Activated CD4-positive, CD25-positive, alpha-beta regulatory T cell (primary cell): Measurements from ENCODE around the gene FAM151A.

Source experiments
- DNase-seq, 4 experiments: peaks; one replicate each; lab custom pipeline; 2025; lab: John Stamatoyannopoulos, UW

The FAM151A gene

DNA sequence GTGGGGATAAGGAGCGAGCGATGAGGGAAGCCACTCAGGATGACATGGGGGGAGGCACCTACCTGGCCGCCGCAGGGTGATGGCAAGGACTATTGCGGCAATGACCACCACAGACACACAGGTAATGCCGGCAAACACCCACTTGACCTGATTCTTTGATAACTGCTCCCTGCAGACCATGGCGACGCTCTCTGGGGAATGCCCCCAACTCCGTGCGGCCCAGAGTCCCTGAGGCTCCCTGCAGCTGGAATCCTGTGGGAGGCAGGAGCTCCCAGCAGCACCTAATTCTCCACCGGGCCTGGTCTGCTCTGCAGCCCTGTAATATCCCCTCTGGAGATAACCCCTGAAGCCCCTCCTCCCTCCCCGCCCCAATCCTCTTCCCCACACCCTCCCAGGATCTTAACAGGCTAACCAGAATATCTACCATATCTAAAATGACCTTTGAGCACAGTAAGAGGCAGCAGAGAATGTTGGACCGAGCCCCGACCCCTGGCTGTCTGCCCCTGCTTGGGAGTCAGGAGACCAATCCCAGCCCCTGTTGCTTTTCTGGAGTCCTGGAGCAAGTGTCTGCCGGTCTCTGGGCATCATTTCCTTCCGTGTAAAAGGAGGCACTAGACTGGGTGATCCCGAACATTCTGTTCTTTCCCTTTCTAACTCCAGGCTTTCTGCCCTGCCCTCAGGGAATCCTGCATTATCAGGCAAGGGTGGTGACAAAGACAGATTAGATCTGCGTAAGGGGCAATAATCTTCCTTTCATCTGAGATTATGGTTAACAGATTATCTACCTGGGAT, at the start of gene FAM151A:
TSS of gene FAM151A (minus strand) at position 310 of the 792 bp plus-strand sequence. CDS start at position 180, 130 bp downstream.
- no peak for DNase-seq

DNA sequence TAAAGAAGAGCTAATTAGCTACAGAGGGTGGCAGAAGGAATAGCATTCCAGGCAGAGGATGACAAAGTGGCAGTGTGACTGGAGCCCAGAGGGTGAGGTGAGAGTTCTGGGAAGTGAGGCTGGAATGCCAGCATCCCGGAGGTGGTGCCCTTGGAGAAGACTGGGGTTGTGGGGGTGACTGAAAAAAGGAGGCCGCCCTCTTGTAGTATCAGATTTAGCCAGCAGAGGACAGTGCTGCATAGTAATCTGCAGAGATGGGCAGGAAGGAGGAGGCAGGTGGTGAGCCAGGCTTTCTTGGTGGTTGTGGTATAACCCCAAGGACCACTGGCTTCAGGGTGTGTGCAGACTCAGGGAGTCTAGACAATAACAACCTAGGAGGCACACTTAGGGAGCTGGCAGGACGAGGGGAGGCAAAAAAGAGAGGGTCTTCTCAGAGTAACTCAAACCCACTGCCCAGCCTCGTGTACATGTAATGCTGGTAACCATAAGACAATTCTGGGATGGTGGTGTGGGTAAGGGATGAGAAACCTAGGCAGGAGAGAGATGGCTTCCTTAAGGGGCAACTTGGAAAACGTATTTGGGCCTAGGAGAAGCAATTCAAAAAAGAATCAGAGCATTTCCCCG, 48.8 kb upstream of the FAM151A start:
- DNase-seq = peak; percentile 10 to 44 (median 32)

DNA sequence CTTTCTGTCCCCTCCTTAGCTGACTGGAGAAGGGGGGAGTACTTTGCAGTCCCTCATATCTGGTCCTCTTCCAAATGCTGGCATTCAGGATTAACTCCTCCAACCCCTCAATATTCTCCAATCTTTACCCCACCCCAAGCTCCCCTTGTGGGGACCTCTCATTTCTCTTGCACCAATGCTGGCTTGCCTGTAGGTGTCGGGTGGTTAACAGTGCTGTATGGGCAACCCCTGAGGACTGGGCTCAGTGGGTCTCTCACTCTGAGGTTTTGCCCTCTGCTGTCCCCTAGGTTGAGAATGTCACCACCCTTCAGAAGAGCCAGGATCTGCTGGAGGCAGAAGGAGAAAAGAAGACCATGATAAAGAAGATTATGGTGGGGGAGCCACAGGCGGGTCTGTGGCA, 45.2 kb upstream of the FAM151A start:
- no peak for DNase-seq

DNA sequence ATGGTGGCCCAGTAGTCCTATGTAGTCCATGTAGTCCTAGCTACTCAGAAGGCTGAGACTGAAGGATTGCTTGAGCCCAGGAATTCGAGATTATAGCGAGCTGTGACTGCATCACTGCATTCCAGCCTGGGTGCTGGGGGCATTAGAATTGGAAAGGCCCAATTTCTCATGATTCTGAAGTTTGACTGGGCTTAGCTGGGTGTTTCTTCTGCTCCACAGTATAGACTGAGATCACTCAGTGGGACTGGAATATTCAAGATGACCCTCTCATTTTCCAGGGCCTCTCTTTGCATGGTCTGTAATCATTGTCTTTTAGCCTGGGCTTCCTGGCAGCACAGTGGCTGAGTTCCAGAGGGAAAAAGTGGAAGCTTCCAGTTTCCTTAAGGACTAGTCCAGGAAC, 44.5 kb upstream of the FAM151A start:
- DNase-seq = no peak

DNA sequence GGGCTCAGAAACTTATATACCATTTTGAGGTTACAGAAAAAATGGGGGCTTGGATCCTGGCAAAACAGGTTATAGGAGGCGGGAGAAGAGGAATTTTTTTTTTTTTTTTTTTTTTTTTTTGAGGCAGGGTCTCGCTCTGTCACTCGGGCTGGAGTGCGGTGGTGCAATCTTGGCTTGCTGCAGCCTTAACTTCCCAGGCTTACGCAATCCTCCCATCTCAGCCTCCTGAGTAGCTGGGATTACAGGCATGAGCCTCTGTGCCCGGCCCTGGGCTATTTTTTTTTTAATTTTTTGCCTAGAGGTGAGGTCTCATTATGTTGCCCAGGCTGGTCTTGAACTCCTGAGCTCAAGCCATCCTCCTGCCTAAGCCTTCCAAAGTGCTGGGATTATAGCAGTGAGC, 43.0 kb upstream of the FAM151A start:
- no peak for DNase-seq

DNA sequence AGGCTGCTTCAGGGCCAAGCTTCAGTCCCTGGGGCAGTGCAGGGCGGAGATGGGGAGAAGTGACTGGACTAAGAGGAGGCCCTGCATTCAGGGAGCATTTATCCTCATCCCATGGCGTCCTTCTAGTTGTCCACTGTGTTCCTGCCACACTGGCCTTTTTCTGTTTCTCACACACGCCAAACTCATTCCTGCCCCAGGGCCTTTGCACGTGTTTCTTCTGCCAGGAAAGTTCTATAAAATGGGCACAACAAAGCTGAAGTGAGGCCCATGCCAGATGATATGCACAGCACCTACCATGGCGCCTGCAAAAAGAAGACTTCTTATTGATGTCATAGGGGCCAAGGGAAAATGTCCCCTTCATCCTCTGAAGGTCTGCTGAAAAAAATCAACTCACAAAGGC, 42.5 kb upstream of the FAM151A start:
- DNase-seq = no peak

DNA sequence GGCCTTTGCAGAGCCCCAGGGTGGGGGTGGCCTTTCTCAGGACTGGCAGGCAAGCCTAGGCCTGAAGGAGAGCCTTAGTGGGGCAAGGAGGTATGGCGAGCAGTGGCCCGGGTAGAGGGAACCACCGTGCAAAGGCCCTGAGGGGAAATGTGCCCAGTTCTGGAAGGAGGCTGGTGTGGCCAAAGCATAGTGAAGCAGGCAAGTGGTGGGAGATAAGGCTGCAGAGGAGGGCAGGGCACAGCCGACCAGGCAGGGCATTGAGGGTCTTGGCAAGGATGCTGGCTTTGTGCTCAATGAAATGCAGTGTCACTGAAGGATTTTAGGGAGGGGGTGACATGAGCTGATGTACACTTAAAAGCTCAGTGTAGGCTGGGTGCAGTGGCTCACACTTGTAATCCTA, 41.0 kb upstream of the FAM151A start:
- no peak for DNase-seq

DNA sequence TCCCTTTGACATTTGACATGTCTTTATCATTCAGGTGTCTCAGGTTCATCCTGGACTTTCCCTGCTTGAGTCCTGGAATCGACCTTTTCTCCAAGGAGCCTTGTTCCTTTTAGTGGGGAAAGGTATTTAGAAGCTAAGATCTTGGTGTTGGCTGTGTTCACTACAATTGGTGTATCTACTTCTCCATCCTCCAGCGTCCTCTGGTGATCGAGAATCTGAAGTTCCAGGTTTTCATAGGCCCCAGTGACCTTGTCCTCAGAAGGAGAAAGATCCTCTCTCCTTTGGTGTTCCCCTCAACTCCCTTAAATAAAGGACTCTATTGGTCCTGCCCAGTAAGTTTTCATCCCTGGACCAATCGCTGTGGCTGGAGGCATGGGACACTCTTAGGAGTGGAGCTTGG, 40.4 kb upstream of the FAM151A start:
- no peak for DNase-seq

DNA sequence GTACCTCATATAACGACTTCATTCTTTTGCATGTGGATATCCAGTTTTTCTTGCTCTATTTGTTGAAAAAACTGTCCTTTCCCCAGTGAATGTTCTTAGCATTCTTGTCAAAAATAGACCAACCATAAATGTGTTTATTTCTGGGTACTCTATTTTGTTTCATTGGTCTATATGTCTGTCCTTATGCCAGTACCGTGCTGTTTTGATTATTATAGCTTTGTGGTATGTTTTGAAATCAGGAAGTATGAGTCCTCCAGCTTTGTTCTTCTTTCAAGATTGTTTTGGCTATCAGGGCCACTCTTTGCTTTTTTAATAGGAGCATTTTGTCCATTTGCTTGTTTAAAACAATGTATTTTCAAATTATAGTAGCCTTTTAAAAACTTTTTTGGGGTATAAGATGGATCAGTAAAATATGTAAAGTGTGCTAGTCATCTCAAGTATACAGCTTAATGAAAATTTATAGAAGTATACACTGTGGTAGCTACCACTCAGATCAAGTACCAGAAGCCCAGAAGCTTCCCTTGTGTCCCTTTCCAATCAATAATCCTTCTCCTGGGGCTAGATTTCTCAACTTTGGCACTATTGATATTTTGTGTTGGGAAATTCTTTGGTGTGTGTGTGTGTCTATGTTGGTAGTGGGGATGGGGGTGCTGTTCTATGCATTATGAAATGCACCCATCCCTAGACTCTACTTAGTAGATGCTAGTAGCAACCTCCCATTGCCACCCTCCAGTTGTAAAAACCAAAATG, 35.0 kb upstream of the FAM151A start:
- DNase-seq = no peak

DNA sequence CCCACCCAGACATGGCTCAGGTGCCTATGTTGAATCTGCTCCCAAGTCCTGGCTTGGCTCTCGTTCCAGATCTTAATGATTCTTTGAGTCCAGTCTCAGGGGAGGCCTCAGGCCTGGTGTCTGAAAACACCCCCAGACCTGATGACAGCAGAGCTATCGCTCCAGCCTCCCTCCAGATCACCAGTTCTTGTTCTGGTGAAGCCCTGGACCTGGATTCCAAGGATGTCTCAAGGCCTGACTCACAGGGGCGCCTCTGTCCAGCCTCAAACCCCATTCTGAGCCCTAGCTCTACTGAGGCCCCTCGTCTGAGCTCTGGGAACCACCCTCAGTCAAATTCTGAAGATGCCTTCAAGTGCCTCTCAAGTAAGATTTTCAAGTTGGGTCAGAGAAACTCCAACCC, 29.7 kb upstream of the FAM151A start:
- DNase-seq = no peak

DNA sequence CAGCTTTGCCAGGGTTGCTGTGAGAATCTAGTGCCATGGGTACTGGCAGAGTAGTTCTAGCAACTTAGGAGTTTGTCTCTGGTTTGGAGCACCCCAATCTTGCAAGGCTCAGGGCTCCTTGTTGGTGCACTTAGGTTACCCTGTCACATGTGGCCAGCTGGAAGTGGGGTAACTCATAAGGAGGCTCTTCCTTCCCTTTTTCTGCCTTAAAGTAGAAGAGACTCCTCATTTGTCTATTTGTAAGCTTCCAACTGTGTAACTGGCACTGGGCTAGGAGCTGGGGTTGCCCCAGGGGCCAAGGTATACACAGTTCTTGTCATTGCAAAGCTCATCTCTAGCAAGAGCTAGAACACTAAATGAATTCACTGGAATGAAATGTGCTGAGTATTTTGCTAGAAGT, 28.8 kb upstream of the FAM151A start:
- no peak for DNase-seq

DNA sequence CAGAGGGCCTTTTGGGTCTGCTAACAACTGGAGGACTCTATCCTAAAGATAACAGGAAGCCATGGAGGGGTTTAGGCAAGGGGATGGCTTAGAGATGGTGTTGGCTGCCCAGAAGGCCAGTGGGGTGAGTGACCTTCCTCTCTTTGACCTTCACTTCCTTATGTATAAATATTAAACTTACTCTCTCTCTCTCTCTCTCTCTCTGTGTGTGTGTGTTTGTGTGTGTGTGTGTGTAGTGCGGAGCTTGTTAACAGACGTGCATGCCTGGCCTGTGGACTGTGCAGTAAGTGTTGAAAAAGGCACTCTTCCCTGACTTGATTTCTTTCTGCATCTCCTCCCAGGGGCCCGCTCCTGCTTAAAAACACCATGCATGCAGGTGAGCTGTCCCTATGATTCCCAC, 28.3 kb upstream of the FAM151A start:
- no peak for DNase-seq

DNA sequence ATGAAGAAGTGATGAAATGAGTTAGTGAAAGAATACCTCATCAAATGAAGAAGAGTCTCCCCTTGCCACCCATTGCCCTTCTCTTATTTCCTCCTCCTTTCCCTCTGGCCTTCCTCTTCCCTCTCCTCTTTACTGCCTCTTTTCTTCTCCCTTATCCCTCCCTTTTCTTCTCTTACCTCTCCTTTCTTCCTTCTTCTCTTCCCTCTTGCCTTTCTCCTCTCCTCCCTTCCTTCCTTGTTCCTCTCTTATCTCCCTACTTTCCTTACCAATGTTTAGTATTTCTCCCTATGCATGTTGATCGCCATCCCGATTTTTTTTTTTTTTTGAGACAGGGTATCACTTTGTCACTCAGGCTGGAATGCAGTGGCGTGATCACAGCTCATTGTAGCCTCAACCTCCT, 27.1 kb upstream of the FAM151A start:
- no peak for DNase-seq

DNA sequence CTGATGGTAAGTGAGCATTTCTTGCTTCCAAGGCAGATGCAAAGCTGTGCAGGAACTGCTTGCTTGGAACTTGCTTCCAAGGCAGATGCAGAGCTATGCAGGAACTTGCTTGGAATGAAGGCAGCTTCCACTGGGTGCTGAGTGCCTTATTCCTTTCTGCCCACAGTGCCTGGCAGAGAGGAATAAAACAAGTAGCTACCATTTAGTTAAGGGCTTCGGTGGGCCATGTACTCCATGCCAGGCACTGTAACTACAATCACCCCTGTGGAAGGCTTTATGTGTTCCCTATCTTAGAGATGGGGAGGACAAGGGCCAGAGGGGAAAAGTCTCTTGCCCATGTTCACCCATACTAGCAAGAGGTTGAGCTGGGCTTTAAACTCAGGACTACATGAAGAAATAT, 26.6 kb upstream of the FAM151A start:
- no peak for DNase-seq

DNA sequence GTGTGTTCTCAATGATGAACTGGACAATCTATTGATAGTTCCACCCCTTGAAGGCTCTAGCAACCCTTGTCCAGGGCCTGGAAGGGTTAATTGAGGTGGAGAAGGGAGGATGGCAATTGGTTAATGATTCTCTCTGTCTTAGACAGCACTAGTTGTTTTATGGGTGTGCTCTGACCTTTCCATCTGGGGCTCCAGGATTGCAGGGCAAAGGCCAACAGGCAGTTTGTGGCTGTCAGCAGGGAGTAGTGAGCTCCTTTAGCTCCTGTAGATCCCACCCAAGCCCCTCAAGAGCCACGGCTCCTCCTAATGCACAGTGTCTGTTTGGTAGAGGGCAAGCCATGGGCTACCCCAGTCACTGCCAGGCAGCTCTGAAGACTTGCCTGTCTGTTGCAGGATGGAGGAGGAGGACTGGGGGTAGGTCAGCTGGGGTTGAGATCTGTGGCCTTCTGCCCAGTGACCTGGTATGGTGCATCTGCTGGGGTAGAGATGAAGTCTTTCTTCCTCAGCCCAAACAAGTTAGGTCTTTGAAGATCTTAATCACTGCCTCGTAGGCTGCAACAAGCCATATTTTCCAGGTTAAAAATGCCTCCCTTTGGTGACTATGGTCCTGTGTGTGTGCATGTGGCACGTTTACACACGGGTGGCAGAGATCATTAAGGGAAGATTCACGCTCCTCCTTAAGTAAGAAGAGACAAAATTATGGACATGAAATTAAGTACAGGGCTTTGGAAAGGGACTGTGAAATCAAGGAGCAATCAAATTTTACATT, 26.0 kb upstream of the FAM151A start:
- DNase-seq = no peak

DNA sequence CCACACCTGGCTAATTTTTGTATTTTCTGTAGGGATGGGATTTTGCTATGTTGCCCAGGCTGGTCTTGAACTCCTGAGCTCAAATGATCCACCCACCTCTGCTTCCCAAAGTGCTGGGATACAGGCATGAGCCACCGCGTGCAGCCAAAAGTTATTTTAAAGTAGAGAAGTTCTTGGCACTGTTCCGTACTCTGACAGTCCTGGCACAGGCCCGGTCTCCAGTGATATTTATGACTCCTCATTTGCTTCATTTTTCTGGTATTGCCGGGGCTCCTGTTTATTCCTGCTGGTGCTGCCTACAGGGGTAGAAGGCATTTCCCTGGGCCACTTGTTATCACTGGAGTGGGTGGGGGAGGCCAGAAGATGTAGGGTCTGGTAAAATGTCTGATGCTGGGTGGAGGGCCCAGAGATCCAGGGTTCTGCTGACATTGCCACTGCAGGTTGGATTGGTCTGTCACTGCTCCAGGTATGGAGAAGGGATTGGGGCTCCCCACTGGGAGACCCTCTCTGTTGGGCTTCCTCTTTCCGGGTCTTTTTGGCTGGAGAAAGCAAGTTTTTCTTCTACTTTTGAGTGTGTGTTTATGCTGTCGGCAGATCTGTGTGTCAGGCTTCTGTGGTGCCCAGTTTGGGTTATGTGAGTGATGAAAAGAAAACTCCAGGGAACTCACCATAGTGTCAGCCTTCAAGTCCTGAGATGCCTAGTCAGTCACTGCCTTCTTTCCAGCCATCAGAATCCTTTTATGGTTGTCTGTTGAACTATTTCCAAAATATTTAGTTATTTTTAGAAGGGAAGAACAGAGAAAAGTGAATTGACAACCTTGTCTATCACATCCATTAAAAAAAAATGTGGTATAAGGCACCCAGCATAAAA, 22.7 kb upstream of the FAM151A start:
- DNase-seq = no peak

DNA sequence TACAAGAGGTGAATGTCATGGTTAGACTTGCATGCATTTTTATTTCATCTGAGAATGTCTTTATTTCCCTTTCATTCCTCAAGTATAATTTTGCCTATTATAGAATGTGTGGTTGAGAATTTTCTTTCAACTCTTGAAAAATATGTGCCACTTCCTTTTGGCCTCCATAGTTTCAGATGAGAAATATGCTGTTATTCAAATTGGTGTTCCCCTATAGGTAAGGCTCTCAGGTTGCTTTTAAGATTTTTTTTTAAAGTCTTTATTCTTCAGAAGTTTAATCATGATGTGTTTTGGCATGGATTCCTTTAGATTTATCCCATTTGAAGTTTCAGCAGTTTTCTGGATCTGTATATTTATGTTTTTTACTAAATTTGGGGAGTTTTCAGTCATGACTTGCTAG, 20.4 kb upstream of the FAM151A start:
- DNase-seq = no peak

DNA sequence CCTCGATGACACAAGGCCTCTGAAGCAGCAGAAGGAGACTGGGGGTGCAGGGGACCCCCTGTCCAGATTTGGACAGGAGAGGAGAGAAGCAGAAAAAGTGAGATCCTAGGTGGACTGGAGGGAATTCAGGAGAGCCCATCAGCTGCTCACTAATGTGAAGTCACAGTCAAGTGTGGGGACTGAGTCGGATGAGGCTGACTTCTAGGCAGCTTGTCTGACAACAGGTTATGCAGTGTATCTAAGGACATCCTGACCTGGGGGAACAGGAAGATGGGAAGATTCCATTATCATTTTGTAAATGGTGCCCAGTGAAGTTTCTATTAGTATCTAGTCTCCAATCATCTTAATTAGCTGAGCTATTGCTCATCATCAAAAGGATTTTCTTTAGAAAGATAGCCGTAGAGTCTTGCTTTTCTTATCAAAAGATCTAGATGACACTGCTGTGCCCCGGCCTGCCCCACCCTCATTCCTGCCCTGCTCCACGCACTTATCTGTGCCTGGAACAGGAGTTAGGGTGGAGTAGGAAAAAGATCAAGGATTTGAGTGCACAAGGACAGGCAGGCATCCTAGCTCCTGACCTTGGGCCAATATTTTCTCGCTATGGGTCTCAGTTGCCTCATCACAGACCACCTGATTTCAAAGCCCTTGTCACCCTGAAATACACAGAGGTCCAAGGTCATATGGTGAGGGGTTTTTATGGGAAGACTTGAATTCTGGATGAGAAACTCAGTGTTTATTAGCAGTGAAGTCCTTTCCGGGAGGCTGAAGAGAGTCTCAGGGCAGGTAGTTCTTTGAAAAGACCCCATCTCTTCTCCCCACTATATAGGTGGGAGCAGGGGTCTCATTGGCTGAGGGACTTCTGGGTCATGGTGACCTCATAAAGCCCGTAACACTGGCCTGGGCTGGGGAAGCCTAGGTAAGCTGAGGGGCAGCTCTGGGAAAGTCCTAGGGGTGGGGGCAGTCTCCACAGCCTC, 17.8 kb upstream of the FAM151A start, which contains the start of gene MROH7:
TSS of gene MROH7 (plus strand) at position 924 of the 974 bp plus-strand sequence. CDS start 11,141 bp downstream, outside the sequence.
- no peak for DNase-seq

DNA sequence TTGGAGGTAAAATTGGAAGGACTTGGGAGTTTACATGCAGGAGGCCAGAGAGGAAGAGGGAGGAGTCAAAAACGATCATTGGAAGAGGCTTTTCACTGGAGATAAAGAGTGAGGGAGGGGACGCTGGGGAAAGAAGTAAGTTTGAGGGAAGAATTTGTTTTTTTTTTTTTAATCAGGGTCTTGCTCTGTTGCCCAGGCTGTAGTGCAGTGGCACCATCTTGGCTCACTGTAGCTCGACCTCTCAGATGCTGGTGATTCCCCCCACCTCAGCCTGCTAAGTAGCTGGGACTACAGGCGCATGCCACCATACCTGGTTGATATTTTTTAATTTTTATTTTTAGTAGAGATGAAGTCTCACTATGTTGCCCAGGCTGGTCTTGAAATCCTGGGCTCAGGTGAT, 17.0 kb upstream of the FAM151A start:
- no peak for DNase-seq
